Measurements from ENCODE around the gene ASIC2.

Gene ASIC2

GRCh38 chr17:33260638-33261037 lies 32.5 kb downstream of the ASIC2 start:
- DNase-seq (ENCODE audit: low read depth, low spot score) = no peak
- H3K27ac ChIP-seq = no peak overlapping the region

- H3K27ac ChIP-seq = no peak overlapping the region
- no peak for DNase-seq (ENCODE audit: low read depth, low spot score)
Observed at GRCh38 chr17:33258296-33258695, 34.8 kb downstream of the ASIC2 start.

DNA sequence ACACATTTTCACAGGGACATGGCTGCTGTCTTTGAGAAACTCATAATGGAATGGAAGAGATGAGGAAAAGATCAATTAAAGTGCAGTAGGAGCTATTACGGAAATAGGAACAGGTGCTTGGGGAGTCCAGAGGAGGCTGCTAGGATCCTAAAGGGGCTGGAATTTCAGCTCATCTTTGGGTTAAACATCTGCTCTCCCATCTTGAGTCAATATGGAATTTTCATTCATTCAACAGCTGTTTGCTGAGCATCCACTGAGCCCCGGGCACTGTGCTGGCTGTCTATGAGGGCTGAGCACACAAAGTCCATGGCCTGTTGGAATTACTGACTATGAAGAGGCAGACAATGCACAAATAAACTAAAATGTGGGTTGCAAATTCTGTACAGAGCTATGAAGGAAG lies 47.9 kb downstream of the ASIC2 start:
- no peak overlapping the region for H3K27ac ChIP-seq
- DNase-seq (ENCODE audit: low read depth, low spot score) = no peak

DNA sequence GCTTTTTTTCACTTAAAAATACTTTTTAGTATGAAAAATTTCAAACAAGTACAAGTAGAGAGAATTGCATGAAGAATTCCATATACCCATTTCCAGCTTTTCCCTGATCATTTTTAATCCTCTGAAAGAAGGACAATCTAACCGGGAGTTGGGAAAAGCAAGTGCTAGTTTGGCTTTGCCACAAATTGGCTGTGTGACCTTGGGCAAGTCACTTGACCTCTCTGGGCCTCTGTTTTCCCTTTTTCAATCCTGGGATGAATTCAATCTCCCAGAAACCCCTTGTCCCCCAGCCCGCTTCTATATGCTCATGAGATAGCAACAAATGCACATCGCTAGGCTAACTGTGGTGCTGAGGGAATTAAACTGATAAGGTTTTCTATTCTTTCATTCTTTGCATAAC lies 49.4 kb downstream of the ASIC2 start:
- no peak overlapping the region for H3K27ac ChIP-seq
- DNase-seq (ENCODE audit: low read depth, low spot score) = no peak

- no peak overlapping the region for H3K27ac ChIP-seq
- DNase-seq (ENCODE audit: low read depth, low spot score) = no peak
Observed at GRCh38 chr17:33242375-33243124, 50.5 kb downstream of the ASIC2 start.

GRCh38 chr17:33241390-33241789 lies 51.7 kb downstream of the ASIC2 start:
- no peak for DNase-seq (ENCODE audit: low read depth, low spot score)
- H3K27ac ChIP-seq = no peak overlapping the region

DNA sequence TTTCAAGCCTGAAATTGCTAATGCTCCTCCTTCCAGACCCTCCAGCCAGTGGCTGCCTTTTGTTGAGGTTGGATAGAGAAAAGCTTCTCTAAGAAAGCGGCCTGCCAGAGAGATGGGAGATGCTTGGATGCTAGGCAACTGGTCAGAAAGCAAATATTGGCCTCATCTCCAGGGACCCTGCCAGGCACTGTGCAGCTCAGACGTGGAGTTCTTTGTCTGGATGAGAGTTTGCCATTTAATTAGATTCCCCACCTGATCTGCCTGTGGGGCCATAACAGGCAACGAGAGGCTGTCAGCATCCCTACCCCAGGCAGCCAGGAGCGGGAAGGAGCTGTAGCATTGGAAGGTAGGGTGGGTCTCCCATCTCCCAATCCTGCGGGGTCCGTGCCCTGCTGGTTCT lies 52.7 kb downstream of the ASIC2 start:
- H3K27ac ChIP-seq = no peak overlapping the region
- no peak for DNase-seq (ENCODE audit: low read depth, low spot score)

GRCh38 chr17:33239702-33240101 lies 53.4 kb downstream of the ASIC2 start:
- no peak for DNase-seq (ENCODE audit: low read depth, low spot score)
- no peak overlapping the region for H3K27ac ChIP-seq

DNA sequence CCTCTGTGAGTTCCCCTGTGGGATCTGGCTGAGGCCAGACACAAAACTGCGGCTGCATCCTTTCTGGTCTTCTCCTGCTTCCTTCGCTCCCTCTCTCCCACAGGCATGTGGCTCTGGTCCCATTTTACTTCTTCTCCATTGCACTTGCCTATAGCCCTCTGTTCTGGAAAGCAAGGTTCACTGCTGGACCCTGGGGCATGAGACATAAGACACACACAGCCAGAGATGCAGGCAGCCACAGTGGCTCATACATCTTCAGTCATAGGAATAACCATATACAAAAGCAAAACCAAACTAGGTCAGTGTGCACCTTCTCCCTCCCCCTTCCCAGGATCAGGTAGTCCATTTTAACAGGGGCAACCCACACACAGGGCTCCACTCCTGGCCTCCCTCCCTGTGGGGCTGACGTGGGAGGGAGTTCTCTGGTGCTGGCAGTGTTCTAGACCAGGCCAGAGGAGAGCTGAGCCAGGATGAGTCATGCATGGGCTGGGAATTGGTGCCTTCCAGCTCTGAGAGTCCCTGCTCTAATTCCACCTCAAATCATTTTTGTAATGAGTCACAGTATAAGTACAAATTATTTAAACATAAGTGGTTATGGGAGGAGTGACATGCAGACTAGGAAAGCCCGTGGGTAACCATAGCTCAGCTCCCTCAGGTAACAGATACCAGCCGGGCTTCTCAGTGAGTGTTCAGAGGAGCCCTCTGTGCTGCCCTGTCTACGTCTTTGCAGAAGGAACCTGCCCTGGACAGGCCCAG lies 58.0 kb downstream of the ASIC2 start:
- peak; percentile 70 for DNase-seq (ENCODE audit: low read depth, low spot score)
- H3K27ac ChIP-seq = no peak overlapping the region

GRCh38 chr17:33234233-33234632 lies 58.9 kb downstream of the ASIC2 start:
- no peak for DNase-seq (ENCODE audit: low read depth, low spot score)
- no peak overlapping the region for H3K27ac ChIP-seq

GRCh38 chr17:33233811-33234177 lies 59.3 kb downstream of the ASIC2 start:
- no peak overlapping the region for H3K27ac ChIP-seq
- no peak for DNase-seq (ENCODE audit: low read depth, low spot score)

DNA sequence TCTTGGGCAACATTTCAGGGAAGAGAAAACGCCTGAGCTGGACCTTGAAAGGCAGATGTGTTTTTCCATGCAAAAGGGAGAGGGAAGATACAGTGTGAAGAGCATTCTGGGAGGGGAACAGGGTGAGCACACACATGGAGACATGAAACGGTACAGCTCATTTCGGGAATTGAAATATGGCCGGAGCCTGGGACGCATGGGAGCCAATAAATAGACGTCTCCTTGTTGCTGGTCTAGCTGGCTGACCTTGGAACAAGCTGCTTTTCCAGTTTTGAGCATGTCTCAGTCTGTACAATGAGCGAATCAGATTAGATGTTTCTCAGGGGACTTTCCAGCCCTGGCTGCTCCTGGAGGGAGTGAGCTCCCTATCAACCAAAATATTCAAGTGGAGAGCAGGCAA lies 63.6 kb downstream of the ASIC2 start:
- DNase-seq (ENCODE audit: low read depth, low spot score) = no peak
- H3K27ac ChIP-seq = no peak overlapping the region

DNA sequence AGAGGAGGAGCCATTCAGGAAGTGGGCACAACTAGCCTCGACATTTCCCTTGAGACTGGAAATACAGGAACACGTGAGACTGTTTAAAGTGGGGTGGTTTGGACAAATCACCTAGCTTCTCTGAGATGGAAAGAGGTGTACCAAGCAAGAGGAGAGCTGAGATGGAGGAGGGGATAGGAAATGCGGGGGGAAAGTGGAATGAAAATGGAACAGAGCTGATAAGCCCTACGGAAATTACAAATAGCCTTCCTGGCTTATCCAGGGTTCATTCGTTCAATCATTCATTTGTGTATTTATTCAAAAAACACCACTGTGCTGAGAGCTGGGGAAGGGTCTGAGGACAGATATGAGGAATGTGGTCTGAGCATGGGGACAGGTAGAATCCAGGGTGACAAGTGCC lies 64.1 kb downstream of the ASIC2 start:
- H3K27ac ChIP-seq = no peak overlapping the region
- DNase-seq (ENCODE audit: low read depth, low spot score) = no peak

- DNase-seq (ENCODE audit: low read depth, low spot score) = no peak
- no peak overlapping the region for H3K27ac ChIP-seq
Observed at GRCh38 chr17:33228548-33228947, 64.5 kb downstream of the ASIC2 start.

DNA sequence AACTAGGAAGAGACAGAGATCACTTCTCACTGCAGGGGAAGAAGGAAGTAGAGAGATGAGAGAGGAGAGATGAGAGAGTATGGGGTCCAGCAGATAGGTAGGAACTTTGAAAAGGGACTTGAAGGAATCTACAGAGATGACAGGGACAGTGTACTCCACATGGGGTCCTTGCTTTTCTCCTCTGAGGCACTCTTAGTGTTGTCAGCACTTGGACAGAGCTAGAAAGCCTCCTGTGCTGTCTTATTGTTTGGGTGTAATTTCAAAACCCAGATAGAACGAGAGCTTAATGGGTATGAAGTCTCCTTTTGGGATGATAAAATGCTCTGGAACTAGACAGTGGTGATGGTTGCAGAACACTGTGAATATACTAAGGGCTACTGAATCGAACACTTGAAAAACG lies 65.2 kb downstream of the ASIC2 start:
- DNase-seq (ENCODE audit: low read depth, low spot score) = no peak

DNA sequence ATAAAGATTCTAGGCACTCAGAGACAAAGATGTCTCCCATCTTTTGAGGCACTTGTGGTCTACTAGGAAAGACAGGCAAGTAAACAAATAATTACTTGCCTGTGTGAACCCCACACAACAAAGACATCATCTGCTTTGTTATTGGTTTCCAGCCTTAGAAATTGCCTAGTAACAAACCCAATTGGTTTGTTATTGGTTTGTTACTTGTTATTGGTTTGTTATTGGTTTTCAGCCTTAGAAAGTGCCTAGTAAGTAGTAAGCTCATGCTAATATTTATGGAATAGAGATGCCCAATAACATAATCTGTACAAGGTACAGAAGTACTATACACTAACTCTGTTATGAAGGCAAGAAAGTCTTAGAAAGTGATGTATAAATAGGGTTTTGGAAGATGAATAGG lies 67.1 kb downstream of the ASIC2 start:
- H3K27ac ChIP-seq = no peak overlapping the region
- no peak for DNase-seq (ENCODE audit: low read depth, low spot score)

More for the DNA sequence above, 65.2 kb downstream of the ASIC2 start:
- no peak overlapping the region for H3K27ac ChIP-seq

DNA sequence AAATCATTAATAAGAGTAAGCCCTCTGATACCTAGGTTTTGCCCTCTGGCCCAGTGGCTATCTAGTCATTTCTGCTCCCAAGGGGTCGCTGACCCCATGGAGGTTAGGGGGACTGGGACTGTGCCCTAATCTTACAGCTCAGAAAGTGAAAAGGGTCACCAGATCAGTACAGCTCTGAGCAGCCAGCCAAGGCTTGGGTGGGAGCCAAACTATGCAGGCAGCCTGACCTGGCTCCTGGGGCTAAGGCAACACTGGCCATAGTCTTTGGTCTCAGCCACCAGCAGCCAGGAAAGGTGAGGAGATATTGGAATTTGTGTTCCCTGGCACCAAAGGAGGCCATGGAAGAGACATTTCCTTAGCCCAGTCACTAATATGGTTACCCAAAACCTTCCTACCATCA lies 67.6 kb downstream of the ASIC2 start:
- no peak overlapping the region for H3K27ac ChIP-seq
- DNase-seq (ENCODE audit: low read depth, low spot score) = no peak

DNA sequence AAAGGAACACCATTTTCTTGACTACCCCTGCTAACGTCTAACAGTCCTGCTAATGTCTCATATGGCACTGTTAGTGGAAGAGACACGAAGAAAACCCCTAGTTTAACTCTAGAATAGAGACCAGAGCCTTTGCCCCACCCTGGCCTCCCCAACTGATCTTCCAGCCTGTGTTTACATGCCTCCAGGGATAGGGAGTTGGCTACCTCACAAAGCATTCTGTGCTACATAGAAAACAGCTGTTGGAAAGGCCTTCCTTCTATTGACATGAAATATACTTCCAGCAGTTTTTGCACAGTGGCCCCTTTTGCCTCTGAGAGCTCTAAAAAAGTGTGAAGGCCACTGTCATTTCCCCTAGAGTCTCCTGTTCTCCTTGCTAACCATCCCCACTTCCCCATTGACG lies 73.1 kb downstream of the ASIC2 start:
- H3K27ac ChIP-seq = no peak overlapping the region
- DNase-seq (ENCODE audit: low read depth, low spot score) = no peak

DNA sequence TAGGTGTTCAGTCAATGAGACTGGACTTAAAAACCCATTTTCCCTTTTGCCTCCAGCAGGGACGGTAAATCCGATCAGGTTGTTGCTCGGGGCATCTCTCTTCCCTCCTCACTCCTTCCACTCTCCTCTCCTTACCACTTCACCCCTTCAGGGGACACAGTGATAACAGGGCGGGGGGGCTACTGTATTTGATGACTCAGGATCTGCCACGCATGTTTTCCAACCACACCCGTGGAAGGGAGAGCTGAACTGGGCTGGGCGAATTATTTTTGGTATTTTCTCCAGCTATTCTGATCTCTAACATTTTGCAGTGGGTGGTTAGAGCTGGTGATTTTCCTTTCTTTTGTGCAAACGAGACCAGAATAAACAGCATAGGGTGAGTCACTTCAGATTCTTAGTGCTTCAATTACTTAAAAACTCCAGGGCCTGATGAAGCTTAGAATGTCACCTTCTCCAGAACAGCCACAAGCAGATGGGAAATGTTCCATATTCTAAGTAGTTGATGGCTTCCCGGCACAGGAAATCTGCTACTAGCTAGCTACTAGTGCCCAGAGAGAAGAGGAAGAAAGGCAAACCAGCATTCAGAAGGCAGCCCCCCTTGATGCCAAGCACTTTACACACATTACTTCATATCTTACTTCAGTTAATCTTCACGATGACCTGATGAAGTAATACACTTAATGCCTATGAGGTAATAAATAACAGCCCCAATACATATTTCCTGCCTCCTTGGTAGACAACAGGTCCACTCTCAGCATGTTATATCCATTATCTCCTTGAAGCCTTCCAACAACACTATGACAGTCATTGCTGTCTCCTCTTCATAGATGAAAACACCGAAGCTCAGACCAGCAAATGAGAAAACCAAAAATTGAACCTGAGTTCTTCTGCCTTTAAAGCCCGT lies 74.1 kb downstream of the ASIC2 start:
- no peak overlapping the region for H3K27ac ChIP-seq
- DNase-seq (ENCODE audit: low read depth, low spot score) = no peak

DNA sequence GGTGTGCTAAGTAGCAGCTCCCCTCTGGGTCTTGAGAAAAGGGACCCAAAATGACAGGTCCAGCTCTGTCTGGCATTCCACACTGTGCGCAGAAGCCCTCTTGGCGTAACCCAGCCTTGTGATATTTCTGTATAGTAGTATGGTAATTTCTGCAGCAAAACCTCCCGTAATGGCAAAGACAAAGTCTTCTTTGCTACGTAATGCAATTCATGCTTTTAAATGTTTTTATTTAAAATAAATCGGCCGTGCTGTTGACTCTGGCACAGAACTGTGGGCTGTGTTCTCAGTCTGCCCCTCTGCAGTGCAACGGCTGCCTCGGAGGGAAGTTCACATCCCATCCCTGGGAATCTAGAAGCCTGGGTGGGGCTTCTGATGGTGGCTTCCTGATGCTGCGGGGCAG lies 75.2 kb downstream of the ASIC2 start:
- no peak for DNase-seq (ENCODE audit: low read depth, low spot score)
- H3K27ac ChIP-seq = no peak overlapping the region

GRCh38 chr17:33214996-33215395 lies 78.1 kb downstream of the ASIC2 start:
- no peak overlapping the region for H3K27ac ChIP-seq
- DNase-seq (ENCODE audit: low read depth, low spot score) = no peak

Data from epithelial cell of prostate (primary cell).